ENCODE data around the gene TSPO.
"Not testable (repeated sequence)": the region's sequence is repeated elsewhere in the genome, so short reads cannot be mapped to it uniquely, and the experiment has no call there.

The TSPO gene

GRCh38 chr22:43131773-43132501 lies 19.4 kb upstream of the TSPO start:
- no peak for DNase-seq

GRCh38 chr22:43133401-43133800 lies 18.0 kb upstream of the TSPO start:
- no peak for DNase-seq

- DNase-seq = no peak
These were observed 16.8 kb upstream of the TSPO start for GRCh38 chr22:43134553-43134952.

GRCh38 chr22:43135565-43135964 lies 15.8 kb upstream of the TSPO start:
- DNase-seq = no peak

- peak in 1 of 4 experiments; percentile 26 for DNase-seq
These were observed 15.1 kb upstream of the TSPO start for GRCh38 chr22:43136255-43136654.

- no peak for DNase-seq
These were observed 14.6 kb upstream of the TSPO start for GRCh38 chr22:43136801-43137200.

- peak; percentile 55 to 72 (median 70) for DNase-seq
These were observed 8.3 kb upstream of the TSPO start, which contains the start of gene MCAT for GRCh38 chr22:43142880-43143562. Gene MCAT, minus strand, starts transcription at chr22:43143398. Its CDS starts 50 bp downstream, at chr22:43143348.

GRCh38 chr22:43144949-43145348 lies 6.4 kb upstream of the TSPO start:
- no peak for DNase-seq

- DNase-seq = not testable (repeated sequence)
These were observed 6.0 kb upstream of the TSPO start for GRCh38 chr22:43145371-43145770.

GRCh38 chr22:43146332-43146731 lies 5.0 kb upstream of the TSPO start:
- DNase-seq = not testable (repeated sequence)

GRCh38 chr22:43147821-43148220 lies 3.5 kb upstream of the TSPO start:
- DNase-seq = no peak

GRCh38 chr22:43148581-43148980 lies 2.8 kb upstream of the TSPO start:
- DNase-seq = no peak

- DNase-seq = no peak
These were observed 590 bp upstream of the TSPO start for GRCh38 chr22:43150731-43151206.

- DNase-seq = no peak
These were observed 621 bp downstream of the TSPO start for GRCh38 chr22:43152003-43152356.

- peak in 2 of 4 experiments; percentile 46 to 59 for DNase-seq
These were observed 1.2 kb downstream of the TSPO start for GRCh38 chr22:43152357-43153071.

- DNase-seq = no peak
These were observed 2.5 kb downstream of the TSPO start for GRCh38 chr22:43153899-43154298.

GRCh38 chr22:43154887-43155536 lies 3.7 kb downstream of the TSPO start:
- no peak for DNase-seq

- DNase-seq = no peak
These were observed 4.4 kb downstream of the TSPO start for GRCh38 chr22:43155789-43156188.

- DNase-seq = no peak
These were observed 5.1 kb downstream of the TSPO start for GRCh38 chr22:43156413-43156812.

- no peak for DNase-seq
These were observed 6.7 kb downstream of the TSPO start for GRCh38 chr22:43157874-43158546.

- no peak for DNase-seq
These were observed 7.6 kb downstream of the TSPO start for GRCh38 chr22:43158778-43159483.

All from activated naive CD4-positive, alpha-beta T cell (primary cell).